ENCODE measurements around the gene KDM2A. TPM values are rescaled to one million over a fixed set of nuclear protein-coding genes. Genes with fewer than 3 reads are reported as not detected.
"Not testable (repeated sequence)": the region's sequence is repeated elsewhere in the genome, so short reads cannot be mapped to it uniquely, and the experiment has no call there.

The KDM2A gene
- total RNA-seq, 1 experiment from 2014 or later, result 121 TPM

DNA sequence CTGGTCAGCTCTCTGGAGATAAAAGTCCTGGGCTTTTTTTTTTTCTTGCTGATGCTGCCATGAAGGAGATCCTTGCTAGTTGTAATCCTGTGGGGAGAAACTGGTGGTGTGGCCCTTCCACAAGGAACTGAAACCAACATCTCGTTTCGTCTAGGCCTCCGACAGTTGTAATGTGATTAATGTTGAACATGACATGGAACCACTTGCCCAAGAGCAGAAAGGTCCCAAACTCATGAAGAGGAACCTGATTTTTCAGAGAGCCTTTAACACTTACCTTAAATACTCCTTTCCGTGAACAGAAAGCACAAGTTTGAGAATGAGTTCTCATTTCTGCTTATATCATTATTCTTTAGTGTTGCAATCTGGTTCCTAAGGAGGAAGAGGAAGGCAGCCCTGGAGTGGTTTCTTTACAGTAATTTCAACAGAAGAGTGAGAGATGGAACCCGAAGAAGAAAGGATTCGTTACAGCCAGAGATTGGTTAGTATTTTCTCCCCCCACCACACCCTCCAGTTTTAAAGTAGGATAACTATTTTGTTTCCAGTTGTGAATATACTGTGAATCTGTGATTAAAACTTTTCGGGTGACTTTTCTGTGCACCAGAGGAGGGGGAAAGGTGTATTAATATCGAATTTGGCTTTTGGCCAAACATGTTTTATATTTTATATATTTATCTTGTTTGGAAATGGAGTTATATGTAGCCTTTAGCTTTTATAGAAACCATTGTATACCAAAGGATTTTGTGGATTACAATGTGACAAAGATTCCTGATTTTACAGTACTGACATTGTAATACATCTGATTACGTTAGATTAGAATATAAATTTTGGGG, 2.0 kb downstream of the KDM2A start:
- no peaks in the 10 kb centered on the region for H3K27me3 ChIP-seq (replicated peaks; ENCODE audit: insufficient read depth, low read depth, low read length, poor library complexity)
- DNase-seq (ENCODE audit: low spot score), result peak; percentile 50
- CTCF ChIA-PET, result interaction anchor here (0.6 kb wide), 1 partner anchor 237 kb away, joined by 3 read pairs; no protein-coding TSS in a partner anchor
- H3K9me3 ChIP-seq (ENCODE audit: low read depth, low read length, poor library complexity, severe bottlenecking), result no peaks in the 10 kb centered on the region
- POLR2A ChIA-PET (ENCODE audit: low non-redundant PET), result no interaction called here
- peaks cover 10% of the 10 kb centered on the region for H3K4me1 ChIP-seq (ENCODE audit: insufficient read depth, low read length, poor library complexity, severe bottlenecking)
- H3K4me3 ChIP-seq (ENCODE audit: low read depth, low read length, poor library complexity, severe bottlenecking), result peak overlapping the region; percentile 85
- intact Hi-C loops (cut with micrococcal nuclease; ENCODE audit: unreplicated experiment), result loop anchor here (2.0 kb wide), 1 partner anchor 118 kb away; no protein-coding TSS in a partner anchor
- TF ChIP-seq CTCF (conservative IDR thresholded peaks at IDR 0.05; ENCODE audit: low read depth, low read length) (no peak), EZH2 (IDR thresholded peaks at IDR 0.05; ENCODE audit: borderline replicate concordance, low read depth, low read length, poor library complexity, severe bottlenecking) (no peak)
- TSS peak; percentile 47 for BruUV-seq (replicated peaks)
- peak overlapping the region; percentile 93 for H3K27ac ChIP-seq (ENCODE audit: low read depth, low read length, poor library complexity, severe bottlenecking)
- peaks cover 14% of the 10 kb centered on the region for H3K36me3 ChIP-seq (ENCODE audit: insufficient read depth, low read length, poor library complexity, severe bottlenecking)

DNA sequence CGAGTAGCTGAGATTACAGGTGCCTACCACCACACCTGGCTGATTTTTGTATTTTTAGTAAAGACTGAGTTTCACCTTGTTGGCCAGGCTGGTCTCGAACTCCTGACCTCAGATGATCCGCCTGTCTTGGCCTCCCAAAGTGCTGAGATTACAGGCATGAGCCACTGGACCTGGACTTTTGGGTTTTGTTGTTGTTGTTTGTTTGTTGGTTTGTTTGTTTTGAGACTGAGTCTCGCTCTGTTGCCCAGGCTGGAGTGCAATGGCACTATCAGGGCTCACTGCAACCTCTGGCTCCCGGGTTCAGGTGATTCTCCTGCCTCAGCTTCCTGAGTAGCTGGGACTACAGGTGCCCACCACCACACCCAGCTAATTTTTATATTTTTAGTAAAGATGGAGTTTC, 4.7 kb downstream of the KDM2A start:
- DNase-seq (ENCODE audit: low spot score); CTCF ChIA-PET; H3K4me3 ChIP-seq (ENCODE audit: low read depth, low read length, poor library complexity, severe bottlenecking); POLR2A ChIA-PET (ENCODE audit: low non-redundant PET); H3K9me3 ChIP-seq (ENCODE audit: low read depth, low read length, poor library complexity, severe bottlenecking); intact Hi-C loops (cut with micrococcal nuclease; ENCODE audit: unreplicated experiment); H3K27ac ChIP-seq (ENCODE audit: low read depth, low read length, poor library complexity, severe bottlenecking); BruUV-seq (replicated peaks); H3K4me1 ChIP-seq (ENCODE audit: insufficient read depth, low read length, poor library complexity, severe bottlenecking); H3K27me3 ChIP-seq (replicated peaks; ENCODE audit: insufficient read depth, low read depth, low read length, poor library complexity): not testable (repeated sequence)
- peaks cover 14% of the 10 kb centered on the region for H3K36me3 ChIP-seq (ENCODE audit: insufficient read depth, low read length, poor library complexity, severe bottlenecking)

DNA sequence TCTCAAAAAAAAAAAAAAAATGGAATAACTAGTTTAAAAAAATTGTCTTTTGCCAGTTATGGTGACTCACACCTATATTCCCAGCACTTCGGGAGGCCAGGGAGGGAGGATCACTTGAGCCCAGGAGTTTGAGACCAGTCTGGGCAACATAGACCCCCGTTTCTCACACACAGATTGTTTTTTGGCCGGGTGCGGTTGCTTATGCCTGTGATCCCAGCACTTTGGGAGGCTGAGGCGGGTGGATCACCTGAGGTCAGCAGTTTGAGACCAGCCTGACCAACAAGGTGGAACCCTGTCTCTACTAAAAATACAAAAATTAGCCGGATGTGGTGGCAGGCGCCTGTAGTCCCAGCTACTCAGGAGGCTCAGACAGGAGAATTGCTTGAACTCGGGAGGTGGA, 7.2 kb downstream of the KDM2A start:
- CTCF ChIA-PET; H3K9me3 ChIP-seq (ENCODE audit: low read depth, low read length, poor library complexity, severe bottlenecking); H3K4me1 ChIP-seq (ENCODE audit: insufficient read depth, low read length, poor library complexity, severe bottlenecking); DNase-seq (ENCODE audit: low spot score); H3K27me3 ChIP-seq (replicated peaks; ENCODE audit: insufficient read depth, low read depth, low read length, poor library complexity); H3K27ac ChIP-seq (ENCODE audit: low read depth, low read length, poor library complexity, severe bottlenecking); BruUV-seq (replicated peaks); H3K4me3 ChIP-seq (ENCODE audit: low read depth, low read length, poor library complexity, severe bottlenecking); intact Hi-C loops (cut with micrococcal nuclease; ENCODE audit: unreplicated experiment): not testable (repeated sequence)
- POLR2A ChIA-PET (ENCODE audit: low non-redundant PET), result interaction anchor here (0.6 kb wide), 2 partner anchors 74 to 647 kb away, joined by 3 to 6 read pairs; no protein-coding TSS in a partner anchor
- H3K36me3 ChIP-seq (ENCODE audit: insufficient read depth, low read length, poor library complexity, severe bottlenecking), result peaks cover 22% of the 10 kb centered on the region

GRCh38 chr11:67126986-67127385, 7.9 kb downstream of the KDM2A start:
- intact Hi-C loops (cut with micrococcal nuclease; ENCODE audit: unreplicated experiment), result no loop called here
- ChIA-PET CTCF (no interaction called here), POLR2A (ENCODE audit: low non-redundant PET) (no interaction called here)
- Histone ChIP-seq H3K36me3 (ENCODE audit: insufficient read depth, low read length, poor library complexity, severe bottlenecking) (peaks cover 29% of the 10 kb centered on the region), H3K4me3 (ENCODE audit: low read depth, low read length, poor library complexity, severe bottlenecking) (no peak overlapping the region), H3K9me3 (ENCODE audit: low read depth, low read length, poor library complexity, severe bottlenecking) (no peaks in the 10 kb centered on the region), H3K27ac (ENCODE audit: low read depth, low read length, poor library complexity, severe bottlenecking) (no peak overlapping the region), H3K4me1 (ENCODE audit: insufficient read depth, low read length, poor library complexity, severe bottlenecking) (no peaks in the 10 kb centered on the region), H3K27me3 (replicated peaks; ENCODE audit: insufficient read depth, low read depth, low read length, poor library complexity) (no peaks in the 10 kb centered on the region)
- no peak for TF ChIP-seq CTCF (conservative IDR thresholded peaks at IDR 0.05; ENCODE audit: low read depth, low read length)
- no peak for TF ChIP-seq EZH2 (IDR thresholded peaks at IDR 0.05; ENCODE audit: borderline replicate concordance, low read depth, low read length, poor library complexity, severe bottlenecking)
- BruUV-seq (replicated peaks), result no TSS peak
- DNase-seq (ENCODE audit: low spot score), result no peak

DNA sequence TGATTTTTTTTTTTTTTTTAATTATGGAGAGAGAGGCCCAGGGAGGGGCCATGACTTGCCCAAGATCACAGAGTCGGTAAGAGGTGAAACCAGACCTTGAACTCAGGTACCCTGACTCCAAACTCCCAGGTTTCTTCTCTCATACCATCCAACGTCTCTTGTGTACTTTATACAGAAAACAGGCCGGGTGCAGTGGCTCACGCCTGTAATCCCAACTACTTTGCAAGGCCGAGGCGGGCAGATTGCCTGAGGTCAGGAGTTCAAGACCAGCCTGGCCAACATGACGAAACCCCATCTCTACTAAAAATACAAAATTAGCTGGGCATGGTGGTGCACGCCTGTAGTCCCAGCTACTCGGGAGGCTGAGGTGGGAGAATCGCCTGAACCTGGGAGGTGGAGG, 11.8 kb downstream of the KDM2A start:
- H3K4me3 ChIP-seq (ENCODE audit: low read depth, low read length, poor library complexity, severe bottlenecking); H3K27ac ChIP-seq (ENCODE audit: low read depth, low read length, poor library complexity, severe bottlenecking); H3K27me3 ChIP-seq (replicated peaks; ENCODE audit: insufficient read depth, low read depth, low read length, poor library complexity); POLR2A ChIA-PET (ENCODE audit: low non-redundant PET); BruUV-seq (replicated peaks); intact Hi-C loops (cut with micrococcal nuclease; ENCODE audit: unreplicated experiment); H3K9me3 ChIP-seq (ENCODE audit: low read depth, low read length, poor library complexity, severe bottlenecking); H3K4me1 ChIP-seq (ENCODE audit: insufficient read depth, low read length, poor library complexity, severe bottlenecking); CTCF ChIA-PET; DNase-seq (ENCODE audit: low spot score): not testable (repeated sequence)
- H3K36me3 ChIP-seq (ENCODE audit: insufficient read depth, low read length, poor library complexity, severe bottlenecking), result peaks cover 49% of the 10 kb centered on the region
